Cardiac muscle cell (in vitro differentiated cells and primary cell): ENCODE results near the gene CNTRL. TPM values are rescaled to one million over a fixed set of nuclear protein-coding genes. Genes with fewer than 3 reads are reported as not detected.
"Not testable (repeated sequence)": the region's sequence is repeated elsewhere in the genome, so short reads cannot be mapped to it uniquely, and the experiment has no call there.

Source experiments
- DNase-seq, 2 donors: peaks; one replicate each; pipeline versions ENCODE4 v3.0.0 to v3.0.0-alpha.2; 2010 to 2017; ENCODE audit warnings: low read depth in 1 of 2, low spot score in 1 of 2
- H3K27ac ChIP-seq: fragments of 200-600 bp; sonication (generic); 2 replicates; pipeline ENCODE4 v1.5.1; 2016
- H3K27me3 ChIP-seq: fragments of 200-600 bp; sonication (generic); 2 replicates; pipeline ENCODE4 v1.6.0; 2016; ENCODE audit warnings: control low read depth
- H3K36me3 ChIP-seq: fragments of 200-600 bp; sonication (generic); 2 replicates; pipeline ENCODE4 v1.5.1; 2016; ENCODE audit warnings: control low read depth
- H3K4me1 ChIP-seq: fragments of 200-600 bp; sonication (generic); 2 replicates; pipeline ENCODE4 v1.8.1; 2017; ENCODE audit warnings: low read depth, mild to moderate bottlenecking, mixed run types
- H3K4me3 ChIP-seq: fragments of 200-600 bp; sonication (generic); 2 replicates; pipeline ENCODE4 v1.5.1; 2016; ENCODE audit warnings: mild to moderate bottlenecking
- H3K9me3 ChIP-seq: fragments of 200-600 bp; sonication (generic); 2 replicates; pipeline ENCODE4 v1.5.1; 2017; ENCODE audit warnings: low read depth, mild to moderate bottlenecking, control low read depth
- polyA plus RNA-seq: library from polyadenylated mRNA; unstranded; fragments of >200 nt; fragmentation: Nextera tagmentation; extraction: Ambion mirVana; gene quantifications from 2 replicates; pipeline ENCODE4 v1.2.1, GENCODE V29; 2016
- total RNA-seq: library from RNA; depleted of rRNA; stranded (reverse); fragments of >200 nt; gene quantifications from 2 replicates; pipeline ENCODE4 v1.2.3, GENCODE V29; 2016
- TF ChIP-seq, protein P1 (sequence below): IDR thresholded peaks from 2 replicates; pipeline ENCODE4 v1.5.1; 2012; ENCODE audit warnings: low read depth, mild to moderate bottlenecking, low read length

The CNTRL gene
- total and polyA plus RNA-seq, 2 experiments from 2014 or later, result 6.3 to 24.6 TPM

DNA sequence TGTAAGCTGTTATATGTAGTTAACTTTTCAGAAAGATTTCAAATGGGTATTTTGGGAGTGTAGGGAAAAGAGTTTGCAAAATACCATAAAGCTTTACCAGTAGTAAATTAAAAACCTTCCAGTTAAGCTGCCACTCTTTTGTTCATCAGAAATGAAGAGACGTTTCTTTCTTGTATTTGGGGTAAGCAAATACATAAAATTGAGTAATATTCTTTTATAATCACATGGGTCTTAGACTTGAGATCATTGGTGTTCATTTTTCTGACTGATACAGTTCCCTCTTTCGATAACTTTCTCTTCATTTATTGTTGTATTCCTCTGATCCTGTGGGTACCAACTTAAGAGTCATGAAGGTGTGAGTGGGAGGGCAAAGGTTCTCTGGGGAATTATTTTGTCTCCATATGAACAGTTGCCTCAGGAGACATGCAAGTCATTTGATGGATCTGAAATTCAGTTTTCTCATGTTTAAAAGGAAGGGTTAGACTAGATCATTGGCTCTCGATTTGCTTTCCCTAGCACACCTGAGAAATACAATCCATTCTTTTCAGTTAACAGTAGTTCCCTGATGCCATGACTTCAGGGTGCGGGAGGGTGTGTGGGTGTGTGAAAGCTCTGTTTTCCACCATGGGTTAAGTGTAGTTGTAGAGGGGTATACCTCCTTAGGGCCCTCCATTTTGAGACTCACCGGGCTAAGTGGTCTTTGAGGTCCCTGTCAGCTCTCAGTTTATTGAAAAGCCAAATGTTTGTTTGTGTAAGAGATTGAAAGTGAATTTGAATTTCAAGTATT lies 47.7 kb downstream of the CNTRL start:
- peak overlapping the region; percentile 37 for H3K4me3 ChIP-seq
- H3K9me3 ChIP-seq, result no peaks in the 10 kb centered on the region
- peaks cover 8% of the 10 kb centered on the region for H3K36me3 ChIP-seq
- H3K27me3 ChIP-seq, result no peaks in the 10 kb centered on the region
- DNase-seq, result no peak
- peaks cover 5% of the 10 kb centered on the region for H3K4me1 ChIP-seq
- H3K27ac ChIP-seq, result no peak overlapping the region
- TF ChIP-seq, protein P1, sequence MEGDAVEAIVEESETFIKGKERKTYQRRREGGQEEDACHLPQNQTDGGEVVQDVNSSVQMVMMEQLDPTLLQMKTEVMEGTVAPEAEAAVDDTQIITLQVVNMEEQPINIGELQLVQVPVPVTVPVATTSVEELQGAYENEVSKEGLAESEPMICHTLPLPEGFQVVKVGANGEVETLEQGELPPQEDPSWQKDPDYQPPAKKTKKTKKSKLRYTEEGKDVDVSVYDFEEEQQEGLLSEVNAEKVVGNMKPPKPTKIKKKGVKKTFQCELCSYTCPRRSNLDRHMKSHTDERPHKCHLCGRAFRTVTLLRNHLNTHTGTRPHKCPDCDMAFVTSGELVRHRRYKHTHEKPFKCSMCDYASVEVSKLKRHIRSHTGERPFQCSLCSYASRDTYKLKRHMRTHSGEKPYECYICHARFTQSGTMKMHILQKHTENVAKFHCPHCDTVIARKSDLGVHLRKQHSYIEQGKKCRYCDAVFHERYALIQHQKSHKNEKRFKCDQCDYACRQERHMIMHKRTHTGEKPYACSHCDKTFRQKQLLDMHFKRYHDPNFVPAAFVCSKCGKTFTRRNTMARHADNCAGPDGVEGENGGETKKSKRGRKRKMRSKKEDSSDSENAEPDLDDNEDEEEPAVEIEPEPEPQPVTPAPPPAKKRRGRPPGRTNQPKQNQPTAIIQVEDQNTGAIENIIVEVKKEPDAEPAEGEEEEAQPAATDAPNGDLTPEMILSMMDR, result no peak

DNA sequence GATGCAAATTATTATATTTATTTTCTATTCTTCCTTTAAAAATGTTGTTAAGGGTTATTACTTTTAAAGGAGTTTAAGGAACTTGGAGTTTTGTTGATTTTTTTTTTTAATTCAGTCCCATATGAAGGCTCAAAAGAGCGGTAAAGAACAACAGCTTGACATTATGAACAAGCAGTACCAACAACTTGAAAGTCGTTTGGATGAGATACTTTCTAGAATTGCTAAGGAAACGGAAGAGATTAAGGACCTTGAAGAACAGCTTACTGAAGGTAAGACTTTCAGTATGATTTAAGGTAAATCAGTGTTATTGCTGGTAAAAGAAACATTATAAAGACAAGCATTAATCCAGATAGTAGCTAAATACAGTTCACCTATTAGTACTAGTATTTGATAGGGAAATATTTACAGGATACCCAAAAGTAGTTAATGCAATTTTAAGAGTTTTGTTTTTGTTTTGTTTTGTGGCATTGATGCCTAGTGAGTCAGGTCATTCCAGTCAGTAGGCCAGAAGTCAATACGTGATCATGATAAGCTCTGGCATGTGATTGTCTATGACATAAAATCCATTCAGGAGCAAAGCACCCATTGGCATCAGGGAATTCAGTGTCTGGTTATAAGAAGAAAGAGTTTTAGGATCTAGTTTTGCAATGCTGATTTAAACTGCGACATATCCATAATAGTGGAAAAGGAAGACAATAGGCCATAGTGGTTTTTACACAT lies 49.2 kb downstream of the CNTRL start:
- H3K36me3 ChIP-seq, result peaks cover 8% of the 10 kb centered on the region
- H3K4me3 ChIP-seq, result no peak overlapping the region
- no peak overlapping the region for H3K27ac ChIP-seq
- no peak for DNase-seq
- no peaks in the 10 kb centered on the region for H3K9me3 ChIP-seq
- TF ChIP-seq, protein P1, result no peak
- peaks cover 5% of the 10 kb centered on the region for H3K4me1 ChIP-seq
- no peaks in the 10 kb centered on the region for H3K27me3 ChIP-seq

DNA sequence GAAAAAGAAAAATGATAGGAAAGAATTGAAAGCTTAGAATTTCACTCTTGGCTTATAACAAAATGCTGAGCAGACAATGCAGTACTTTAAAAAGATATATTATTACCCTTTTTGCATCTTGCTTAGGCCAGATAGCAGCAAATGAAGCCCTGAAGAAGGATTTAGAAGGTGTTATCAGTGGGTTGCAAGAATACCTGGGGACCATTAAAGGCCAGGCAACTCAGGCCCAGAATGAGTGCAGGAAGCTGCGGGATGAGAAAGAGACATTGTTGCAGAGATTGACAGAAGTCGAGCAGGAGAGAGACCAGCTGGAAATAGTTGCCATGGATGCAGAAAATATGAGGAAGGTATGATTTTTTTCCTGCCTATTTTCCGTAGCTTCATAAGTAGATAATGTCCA lies 50.8 kb downstream of the CNTRL start:
- no peak for DNase-seq
- Histone ChIP-seq H3K4me1 (peaks cover 5% of the 10 kb centered on the region), H3K4me3 (no peak overlapping the region), H3K27me3 (no peaks in the 10 kb centered on the region), H3K36me3 (peaks cover 8% of the 10 kb centered on the region), H3K9me3 (no peaks in the 10 kb centered on the region), H3K27ac (no peak overlapping the region)
- TF ChIP-seq, protein P1, result no peak

DNA sequence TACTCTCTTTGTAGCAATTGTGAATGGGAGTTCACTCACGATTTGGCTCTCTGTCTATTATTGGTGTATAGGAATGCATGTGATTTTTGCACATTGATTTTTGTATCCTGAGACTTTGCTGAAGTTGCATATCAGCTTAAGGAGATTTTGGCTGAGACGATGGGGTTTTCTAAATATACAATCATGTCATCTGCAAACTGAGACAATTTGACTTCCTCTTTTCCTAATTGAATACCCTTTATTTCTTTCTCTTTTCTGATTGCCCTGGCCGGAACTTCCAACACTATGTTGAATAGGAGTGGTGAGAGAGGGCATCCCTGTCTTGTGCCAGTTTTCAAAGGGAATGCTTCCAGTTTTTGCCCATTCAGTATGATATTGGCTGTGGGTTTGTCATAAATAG lies 54.6 kb downstream of the CNTRL start:
- peaks cover 10% of the 10 kb centered on the region for H3K36me3 ChIP-seq
- H3K27ac ChIP-seq, H3K9me3 ChIP-seq, H3K27me3 ChIP-seq, DNase-seq, H3K4me3 ChIP-seq, H3K4me1 ChIP-seq: not testable (repeated sequence)

DNA sequence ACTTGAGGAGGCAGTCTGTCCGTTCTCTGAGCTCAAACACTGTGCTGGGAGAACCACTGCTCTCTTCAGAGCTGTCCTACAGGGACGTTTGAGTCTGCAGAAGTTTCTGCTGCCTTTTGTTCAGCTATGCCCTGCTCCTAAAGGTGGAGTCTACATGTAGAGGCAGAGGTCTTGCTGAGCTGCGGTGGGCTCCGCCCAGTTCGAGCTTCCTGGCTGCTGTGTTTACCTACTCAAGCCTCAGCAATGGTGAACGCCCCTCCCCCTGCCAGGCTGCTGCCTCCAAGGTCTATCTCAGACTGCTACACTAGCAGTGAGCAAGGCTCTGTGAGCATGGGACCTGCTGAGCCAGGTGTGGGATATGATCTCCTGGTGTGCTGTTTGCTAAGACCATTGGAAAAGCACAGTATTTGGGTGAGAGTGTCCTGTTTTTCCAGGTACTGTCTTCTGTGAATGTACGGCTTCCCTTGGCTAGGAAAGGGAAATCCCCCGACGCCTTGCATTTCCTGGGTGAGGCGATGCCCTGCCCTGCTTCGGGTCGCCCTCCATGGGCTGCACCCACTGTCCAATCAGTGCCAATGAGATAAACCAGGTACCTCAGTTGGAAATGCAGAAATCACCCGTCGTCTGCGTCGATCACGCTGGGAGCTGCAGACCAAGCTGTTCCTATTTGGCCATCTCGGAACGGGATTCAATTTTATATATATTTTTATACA lies 58.5 kb downstream of the CNTRL start:
- Histone ChIP-seq H3K9me3 (no peaks in the 10 kb centered on the region), H3K27ac (no peak overlapping the region), H3K4me1 (no peaks in the 10 kb centered on the region), H3K27me3 (no peaks in the 10 kb centered on the region), H3K4me3 (no peak overlapping the region), H3K36me3 (peaks cover 2% of the 10 kb centered on the region)
- TF ChIP-seq, protein P1, result no peak
- DNase-seq, result no peak
